Osteocyte (in vitro differentiated cells): Measurements from ENCODE around the gene CYP46A1. TPM values are rescaled to one million over a fixed set of nuclear protein-coding genes. Genes with fewer than 3 reads are reported as not detected.

Source experiments
- DNase-seq: peaks from one replicate; pipeline ENCODE4 v3.0.0; 2021; ENCODE audit warnings: mixed read lengths; ENCODE audit not compliant: unreplicated experiment; ENCODE audit errors: extremely low spot score
- H3K27ac Mint-ChIP-seq: one replicate; pipeline ENCODE4 v1.8.0; 2021; ENCODE audit warnings: mild to moderate bottlenecking, mixed read lengths; ENCODE audit not compliant: unreplicated experiment
- H3K27me3 Mint-ChIP-seq: one replicate; pipeline ENCODE4 v1.8.0; 2021; ENCODE audit warnings: mixed read lengths; ENCODE audit not compliant: unreplicated experiment
- H3K36me3 Mint-ChIP-seq: one replicate; pipeline ENCODE4 v1.8.0; 2021; ENCODE audit warnings: mixed read lengths; ENCODE audit not compliant: unreplicated experiment
- H3K4me1 Mint-ChIP-seq: one replicate; pipeline ENCODE4 v1.8.0; 2021; ENCODE audit warnings: mixed read lengths; ENCODE audit not compliant: unreplicated experiment
- H3K4me3 Mint-ChIP-seq: one replicate; pipeline ENCODE4 v1.8.0; 2021; ENCODE audit warnings: mild to moderate bottlenecking, moderate library complexity, mixed read lengths; ENCODE audit not compliant: unreplicated experiment
- H3K9me3 Mint-ChIP-seq: one replicate; pipeline ENCODE4 v1.8.0; 2021; ENCODE audit warnings: mixed read lengths; ENCODE audit not compliant: unreplicated experiment
- CTCF ChIP-seq: fragments of 200-600 bp; sonication (generic); IDR thresholded peaks from 2 replicates; pipeline ENCODE4 v1.5.0; 2021; ENCODE audit warnings: antibody characterized with exemption, mild to moderate bottlenecking, moderate library complexity
- long read RNA-seq: library from polyadenylated mRNA; unstranded; transcript quantifications from one replicate; pipeline ENCODE4 v2.0.0, GENCODE V29; 2021
- total RNA-seq: library from RNA; stranded (reverse); gene quantifications from 2 replicates; pipeline ENCODE4 v1.2.1, GENCODE V29; 2021

Gene CYP46A1
- 1.3 and 1.8 TPM in 2 replicates for total RNA-seq
- long read RNA-seq = 0 reads

GRCh38 chr14:99683619-99684409 is at the start of gene CYP46A1:
CYP46A1 (plus strand) TSS chr14:99684298; CDS start chr14:99684418, 120 bp downstream.
- Mint-ChIP-seq H3K27ac (peak within 1 kb of the TSS; percentile 78), H3K4me3 (peak within 1 kb of the TSS; percentile 84)
- TF ChIP-seq CTCF = no peak

GRCh38 chr14:99634443-99634842 is 49.7 kb upstream of the CYP46A1 start:
- no peak for DNase-seq
- Mint-ChIP-seq H3K9me3 (no peaks in the 10 kb centered on the region), H3K27ac (no peak overlapping the region), H3K4me3 (no peak overlapping the region), H3K27me3 (no peaks in the 10 kb centered on the region), H3K4me1 (no peaks in the 10 kb centered on the region), H3K36me3 (no peaks in the 10 kb centered on the region)
- no peak for TF ChIP-seq CTCF

More at GRCh38 chr14:99683619-99684409, at the start of gene CYP46A1:
- H3K27me3 Mint-ChIP-seq = peaks cover 24% of the 10 kb centered on the region
- H3K9me3 Mint-ChIP-seq = no peaks in the 10 kb centered on the region
- peak; percentile 100 for DNase-seq
- H3K36me3 Mint-ChIP-seq = no peaks in the 10 kb centered on the region
- peaks cover 2% of the 10 kb centered on the region for H3K4me1 Mint-ChIP-seq

- no peak for DNase-seq
- Mint-ChIP-seq H3K36me3 (no peaks in the 10 kb centered on the region), H3K27me3 (no peaks in the 10 kb centered on the region), H3K4me1 (no peaks in the 10 kb centered on the region), H3K27ac (no peak overlapping the region), H3K4me3 (no peak overlapping the region), H3K9me3 (no peaks in the 10 kb centered on the region)
- TF ChIP-seq CTCF = no peak
Observed at GRCh38 chr14:99635116-99635515, 49.0 kb upstream of the CYP46A1 start.

GRCh38 chr14:99636487-99636886 is 47.6 kb upstream of the CYP46A1 start:
- no peaks in the 10 kb centered on the region for H3K36me3 Mint-ChIP-seq
- H3K27me3 Mint-ChIP-seq = no peaks in the 10 kb centered on the region
- no peaks in the 10 kb centered on the region for H3K4me1 Mint-ChIP-seq

More at GRCh38 chr14:99636487-99636886, 47.6 kb upstream of the CYP46A1 start:
- Mint-ChIP-seq H3K9me3 (no peaks in the 10 kb centered on the region), H3K4me3 (no peak overlapping the region), H3K27ac (no peak overlapping the region)
- DNase-seq = no peak
- TF ChIP-seq CTCF = no peak
